B cell (primary cell): ENCODE results near the gene CHKB. TPM values are rescaled to one million over a fixed set of nuclear protein-coding genes. Genes with fewer than 3 reads are reported as not detected.
A peak's percentile ranks its signal among the peaks of the same experiment; 100 is the strongest.

Source experiments
- ATAC-seq: fragments of 200-7000 bp; cut with Tn5 transposase; one replicate; pipeline ENCODE4 v1.10.0; 2021; ENCODE audit warnings: low read depth, mild to moderate bottlenecking, moderate number of reproducible peaks, moderate library complexity
- CTCF ChIA-PET: fragments of 350-600 bp; sonication (Branson Sonifier 250); formaldehyde crosslinking; loops from one replicate; lab custom pipeline; 2021; ENCODE audit warnings: antibody characterized with exemption, inconsistent platforms; lab: Charles Lee
- POLR2A ChIA-PET: fragments of 350-600 bp; sonication (Branson Sonifier 250); formaldehyde crosslinking; loops from one replicate; lab custom pipeline; 2021; ENCODE audit warnings: antibody characterized with exemption; lab: Charles Lee
- DNase-seq: peaks from one replicate; pipeline ENCODE4 v3.0.0; 2013
- H2AFZ ChIP-seq: 2 replicates; pipeline ENCODE4 v1.6.1; 2012; ENCODE audit warnings: mild to moderate bottlenecking, low read depth, low read length; ENCODE audit not compliant: insufficient read depth, poor library complexity, severe bottlenecking
- H3K27ac ChIP-seq, 2 donors: 1 replicate in 1 of 2; 2 replicates in 1 of 2; pipeline ENCODE4 v1.5.1; 2012 to 2013; ENCODE audit warnings: low read length in 2 of 2, mild to moderate bottlenecking in 2 of 2, moderate library complexity in 1 of 2
- H3K27me3 ChIP-seq, 4 experiments: fragments of 200-600 bp in 1 of 4; sonication (generic) in 1 of 4; replicated peaks in 1 of 4; 1 replicate in 2 of 4; 2 replicates in 2 of 4; pipeline versions ENCODE4 v1.6.1 to v1.7.0; 2013 to 2016; ENCODE audit warnings: low read length in 3 of 4, mild to moderate bottlenecking in 2 of 4, mixed read lengths in 1 of 4, moderate library complexity in 1 of 4; ENCODE audit not compliant: insufficient read depth in 4 of 4, control insufficient read depth in 3 of 4; ENCODE audit errors: control extremely low read depth in 1 of 4
- H3K36me3 ChIP-seq, 2 experiments: replicated peaks in 1 of 2; 1 replicate in 1 of 2; 2 replicates in 1 of 2; pipeline versions ENCODE4 v1.6.1 to v1.7.1; 2013; ENCODE audit warnings: low read length in 1 of 2; ENCODE audit not compliant: insufficient read depth in 2 of 2, control insufficient read depth in 1 of 2; ENCODE audit errors: control extremely low read depth in 1 of 2, extremely low read depth in 1 of 2
- H3K4me1 ChIP-seq, 2 donors: fragments of 200-600 bp in 1 of 2; sonication (generic) in 1 of 2; 1 replicate in 1 of 2; 2 replicates in 1 of 2; pipeline versions ENCODE4 v1.5.1 to v1.6.1; 2013 to 2017; ENCODE audit warnings: low read length in 2 of 2; ENCODE audit not compliant: control insufficient read depth in 2 of 2, insufficient read depth in 2 of 2
- H3K4me2 ChIP-seq: replicated peaks from 2 replicates; pipeline ENCODE3; 2012; ENCODE audit warnings: mild to moderate bottlenecking, low read depth, low read length; ENCODE audit not compliant: poor library complexity, severe bottlenecking
- H3K4me3 ChIP-seq, 5 experiments: fragments of 200-600 bp in 1 of 5; sonication (generic) in 1 of 5; 1 replicate in 3 of 5; 2 replicates in 2 of 5; pipeline versions ENCODE4 v1.5.1 to v1.7.0; 2011 to 2016; ENCODE audit warnings: low read length in 4 of 5, mild to moderate bottlenecking in 4 of 5, low read depth in 2 of 5, control low read depth in 1 of 5, moderate library complexity in 1 of 5; ENCODE audit not compliant: insufficient read depth in 1 of 5; ENCODE audit errors: control extremely low read depth in 1 of 5, extremely low read depth in 1 of 5
- H3K79me2 ChIP-seq: fragments of 200-600 bp; sonication (generic); one replicate; pipeline ENCODE4 v1.6.0; 2016; ENCODE audit warnings: low read length; ENCODE audit not compliant: control insufficient read depth, insufficient read depth
- H3K9ac ChIP-seq: fragments of 200-600 bp; sonication (generic); 2 replicates; pipeline ENCODE4 v1.6.1; 2017; ENCODE audit warnings: mild to moderate bottlenecking, low read length, moderate library complexity
- H3K9me3 ChIP-seq, 3 donors: one replicate each; pipeline versions ENCODE4 v1.6.1 to v1.7.1; 2013; ENCODE audit warnings: low read length in 2 of 3; ENCODE audit not compliant: control insufficient read depth in 2 of 3, insufficient read depth in 1 of 3; ENCODE audit errors: control extremely low read depth in 1 of 3
- H4K20me1 ChIP-seq: 2 replicates; pipeline ENCODE4 v1.6.0; 2012; ENCODE audit warnings: mild to moderate bottlenecking, low read length; ENCODE audit not compliant: insufficient read depth, control insufficient read depth, poor library complexity, severe bottlenecking
- H3K27ac Mint-ChIP-seq: one replicate; pipeline ENCODE4 v1.8.0; 2021; ENCODE audit warnings: mixed read lengths
- H3K27me3 Mint-ChIP-seq: one replicate; pipeline ENCODE4 v1.8.0; 2021; ENCODE audit warnings: mixed read lengths
- H3K4me1 Mint-ChIP-seq: one replicate; pipeline ENCODE4 v1.8.0; 2021; ENCODE audit warnings: mixed read lengths
- H3K4me3 Mint-ChIP-seq: one replicate; pipeline ENCODE4 v1.8.0; 2021; ENCODE audit warnings: mixed read lengths
- H3K9me3 Mint-ChIP-seq: one replicate; pipeline ENCODE4 v1.8.0; 2022; ENCODE audit warnings: mixed read lengths; ENCODE audit not compliant: insufficient read depth
- EZH2 ChIP-seq: IDR thresholded peaks from 2 replicates; pipeline ENCODE4 v1.6.1; 2012; ENCODE audit warnings: borderline replicate concordance, low read depth, mild to moderate bottlenecking, moderate library complexity, low read length; ENCODE audit not compliant: insufficient read depth, poor library complexity, severe bottlenecking
- WGBS: methylation state at CpG from one replicate; pipeline ENCODE4 v1.1.5; 2013; ENCODE audit warnings: missing lambda C conversion rate; ENCODE audit not compliant: insufficient coverage; 5-methylcytosine and 5-hydroxymethylcytosine counted together
- intact Hi-C: fragments of 100-400 bp; cut with micrococcal nuclease; formaldehyde crosslinking; loops from one replicate; pipeline ENCODE4 v1.10.0; 2022
- polyA plus RNA-seq: library from polyadenylated mRNA; depleted of rRNA; stranded (reverse); fragments of >200 nt; gene quantifications from 2 replicates; pipeline ENCODE4 v1.2.3, GENCODE V29; 2012
- total RNA-seq, 2 donors: library from RNA; stranded (reverse); fragments of 120-200 nt in 1 of 2; gene quantifications; 1 replicate in 1 of 2; 2 replicates in 1 of 2; pipeline versions ENCODE4 v1.2.3 to v1.2.4, GENCODE V29; 2013 to 2022
- TF ChIP-seq, protein P1 (sequence below): fragments of 200-600 bp; IDR thresholded peaks from one replicate; pipeline ENCODE4 v1.8.0; 2022; ENCODE audit warnings: antibody characterized with exemption, mild to moderate bottlenecking

CHKB gene
- total and polyA plus RNA-seq, 2 donors (not counting 1 experiment from before 2014, with no cell fraction given), result 238 to 309 TPM

DNA sequence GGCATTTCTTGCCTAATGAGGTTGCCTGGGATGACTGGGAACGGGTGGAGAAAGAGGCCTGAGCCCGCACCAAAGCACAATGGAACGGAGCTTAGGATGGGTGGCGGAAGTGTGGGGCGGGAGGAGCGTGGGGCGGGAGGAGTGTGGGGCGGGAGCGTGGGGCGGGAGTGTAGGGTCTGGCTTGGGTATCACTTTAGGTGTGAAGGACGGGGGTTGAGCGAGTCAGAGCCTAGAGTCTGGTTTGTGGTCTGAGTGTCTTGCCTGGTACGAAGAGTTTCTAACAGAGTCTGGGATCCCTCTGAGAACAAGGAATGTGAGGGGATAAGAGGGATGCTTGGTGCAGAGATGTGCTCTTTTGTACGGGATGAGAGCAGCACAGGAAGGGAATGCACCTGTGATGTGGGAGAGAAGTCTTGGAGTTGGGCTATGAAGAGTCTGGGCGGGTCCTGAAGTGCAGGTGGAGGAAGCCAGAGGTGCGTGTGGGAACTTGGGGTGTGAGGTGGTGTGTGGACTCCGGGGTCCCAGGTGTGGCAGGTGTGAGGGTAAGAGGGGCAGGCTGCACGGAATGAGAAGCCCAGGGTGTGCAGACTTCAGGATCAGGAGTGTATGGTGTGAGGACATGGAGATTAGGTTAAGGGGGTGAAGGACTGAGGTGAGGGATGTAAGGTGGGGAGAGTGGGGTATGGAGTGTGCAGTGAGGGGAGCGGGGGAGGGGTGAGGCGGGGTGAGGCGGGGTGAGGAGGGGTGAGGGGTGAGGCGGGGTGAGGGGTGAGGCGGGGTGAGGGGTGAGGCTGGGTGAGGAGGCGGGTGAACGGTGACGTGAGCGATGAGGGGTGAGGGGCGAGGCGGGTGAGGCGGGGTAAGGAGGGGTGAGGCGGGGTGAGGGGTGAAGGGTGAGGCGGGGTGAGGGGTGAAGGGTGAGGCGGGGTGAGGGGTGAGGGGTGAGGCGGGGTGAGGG, 21.0 kb downstream of the CHKB start:
- Mint-ChIP-seq H3K4me3 (peak overlapping the region; percentile 70), H3K9me3 (no peaks in the 10 kb centered on the region), H3K27ac (peak overlapping the region; percentile 65), H3K27me3 (no peaks in the 10 kb centered on the region), H3K4me1 (peaks cover 16% of the 10 kb centered on the region)
- no peaks in the 10 kb centered on the region for H3K79me2 ChIP-seq
- ATAC-seq (no peak), DNase-seq (no peak)
- no peak overlapping the region for H3K4me3 ChIP-seq
- no peaks in the 10 kb centered on the region for H4K20me1 ChIP-seq
- H3K27ac ChIP-seq, result no peak overlapping the region
- peaks cover 5 to 9% of the 10 kb centered on the region in 2 donors for H3K4me1 ChIP-seq
- H3K27me3 ChIP-seq, result no peaks in the 10 kb centered on the region
- TF ChIP-seq, protein P1, sequence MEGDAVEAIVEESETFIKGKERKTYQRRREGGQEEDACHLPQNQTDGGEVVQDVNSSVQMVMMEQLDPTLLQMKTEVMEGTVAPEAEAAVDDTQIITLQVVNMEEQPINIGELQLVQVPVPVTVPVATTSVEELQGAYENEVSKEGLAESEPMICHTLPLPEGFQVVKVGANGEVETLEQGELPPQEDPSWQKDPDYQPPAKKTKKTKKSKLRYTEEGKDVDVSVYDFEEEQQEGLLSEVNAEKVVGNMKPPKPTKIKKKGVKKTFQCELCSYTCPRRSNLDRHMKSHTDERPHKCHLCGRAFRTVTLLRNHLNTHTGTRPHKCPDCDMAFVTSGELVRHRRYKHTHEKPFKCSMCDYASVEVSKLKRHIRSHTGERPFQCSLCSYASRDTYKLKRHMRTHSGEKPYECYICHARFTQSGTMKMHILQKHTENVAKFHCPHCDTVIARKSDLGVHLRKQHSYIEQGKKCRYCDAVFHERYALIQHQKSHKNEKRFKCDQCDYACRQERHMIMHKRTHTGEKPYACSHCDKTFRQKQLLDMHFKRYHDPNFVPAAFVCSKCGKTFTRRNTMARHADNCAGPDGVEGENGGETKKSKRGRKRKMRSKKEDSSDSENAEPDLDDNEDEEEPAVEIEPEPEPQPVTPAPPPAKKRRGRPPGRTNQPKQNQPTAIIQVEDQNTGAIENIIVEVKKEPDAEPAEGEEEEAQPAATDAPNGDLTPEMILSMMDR, result no peak
- no peak for TF ChIP-seq EZH2
- intact Hi-C loops, result loop anchor here (1.0 to 2.0 kb wide), 7 partner anchors 13 to 67 kb away; partner anchors contain the start of genes ARSA and CHKB
- no peaks in the 10 kb centered on the region for H3K9me3 ChIP-seq
- CTCF ChIA-PET, result interaction anchor here (2.4 to 2.7 kb wide), 2 partner anchors 14 to 35 kb away, joined by 6 to 13 read pairs; partner anchors contain the start of gene SCO2
- H3K9ac ChIP-seq, result no peak overlapping the region
- 92% methylated on average over 18 of the region's 34 CpGs for WGBS
- H3K36me3 ChIP-seq, result no peaks in the 10 kb centered on the region
- POLR2A ChIA-PET, result interaction anchor here (0.6 to 1.1 kb wide), 2 partner anchors 12 to 28 kb away, joined by 4 to 6 read pairs; no protein-coding TSS in a partner anchor
- no peak overlapping the region for H3K4me2 ChIP-seq
- H2AFZ ChIP-seq, result no peak overlapping the region
